Hippocampal formation (tissue), 2 donors: ENCODE results near the gene PRSS56.

Source experiments
- DNase-seq, 2 donors: peaks; one replicate each; lab custom pipeline; 2025; lab: John Stamatoyannopoulos, UW

The PRSS56 gene

GRCh38 chr2:232573042-232573441 is 52.9 kb downstream of the PRSS56 start:
- no peak for DNase-seq

- DNase-seq: no peak
These were observed 53.7 kb downstream of the PRSS56 start for GRCh38 chr2:232573771-232574435.

- DNase-seq: no peak
These were observed 54.7 kb downstream of the PRSS56 start for GRCh38 chr2:232574674-232575403.
